SJSA1 (cell line): Measurements from ENCODE around the gene DOLK. TPM values are rescaled to one million over a fixed set of nuclear protein-coding genes. Genes with fewer than 3 reads are reported as not detected.
A peak's percentile ranks its signal among the peaks of the same experiment; 100 is the strongest.

ENCODE experiments used
- DNase-seq, 2 experiments: peaks; one replicate each; pipeline ENCODE4 v3.0.0-alpha.2; 2015 to 2020; ENCODE audit warnings: low spot score in 2 of 2, low read depth in 1 of 2
- H3K27ac ChIP-seq: fragments of 250-450 bp; sonication (Bioruptor Pico); 2 replicates; pipeline ENCODE4 v1.5.1; 2020; ENCODE audit warnings: mild to moderate bottlenecking, moderate library complexity
- H3K27me3 ChIP-seq: fragments of 250-450 bp; sonication (Bioruptor Pico); replicated peaks from 2 replicates; pipeline ENCODE4 v1.5.1; 2020; ENCODE audit warnings: mild to moderate bottlenecking, moderate library complexity
- H3K36me3 ChIP-seq: fragments of 250-450 bp; sonication (Bioruptor Pico); 2 replicates; pipeline ENCODE4 v1.5.1; 2020; ENCODE audit warnings: mild to moderate bottlenecking
- H3K4me1 ChIP-seq: fragments of 250-450 bp; sonication (Bioruptor Pico); replicated peaks from 2 replicates; pipeline ENCODE4 v1.6.1; 2021; ENCODE audit warnings: mild to moderate bottlenecking
- H3K4me3 ChIP-seq: fragments of 250-450 bp; sonication (Bioruptor Pico); 2 replicates; pipeline ENCODE4 v1.5.1; 2020; ENCODE audit warnings: mild to moderate bottlenecking
- H3K9me3 ChIP-seq: fragments of 250-450 bp; sonication (Bioruptor Pico); replicated peaks from 2 replicates; pipeline ENCODE4 v1.5.1; 2020; ENCODE audit warnings: mild to moderate bottlenecking
- total RNA-seq: library from RNA; depleted of rRNA; stranded (reverse); fragments of >200 nt; shearing (Covaris generic); gene quantifications from 2 replicates; pipeline ENCODE4 v1.2.3, GENCODE V29; 2014

Gene DOLK
- total RNA-seq, 1 experiment from 2014 or later, result 26.6 TPM

DNA sequence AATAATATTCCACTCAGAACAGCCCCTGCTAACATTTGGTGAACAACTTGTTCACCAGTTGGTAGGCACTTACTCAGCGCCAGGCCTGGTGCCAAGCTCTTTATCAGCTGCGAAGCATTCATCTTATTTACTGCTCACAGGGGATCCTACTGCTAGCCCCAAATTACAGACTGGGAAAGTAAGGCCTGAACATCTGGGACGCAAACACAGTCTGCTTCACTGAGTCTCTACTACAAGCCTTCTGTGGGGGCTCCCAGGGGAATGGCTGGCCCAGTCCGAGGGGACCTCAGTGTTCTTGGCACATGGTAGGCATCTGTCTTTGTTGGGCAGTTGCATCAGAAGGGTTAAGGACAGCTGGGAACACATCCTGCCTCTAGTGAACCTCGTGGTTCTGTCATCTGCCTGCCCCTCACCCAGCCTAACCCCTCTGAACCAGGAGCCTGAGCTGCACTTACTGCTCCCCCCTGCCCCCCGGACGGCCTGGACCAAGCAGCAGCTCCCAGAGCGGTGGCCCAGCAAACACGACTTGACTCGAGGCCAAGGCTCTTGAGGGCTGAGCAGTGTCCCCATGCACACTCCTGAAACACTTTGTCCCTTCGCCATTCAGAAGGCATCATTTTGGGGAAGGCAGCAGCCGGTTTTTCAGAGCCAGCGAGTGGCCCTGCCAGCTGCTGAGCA is 26.9 kb downstream of the DOLK start, which contains the start of gene PHYHD1:
PHYHD1 (plus strand) TSS at position 602 of the 678 bp plus-strand sequence. CDS start 1,342 bp downstream, outside the sequence.
- no peak within 1 kb of the TSS for H3K27ac ChIP-seq
- H3K9me3 ChIP-seq, result no peaks in the 10 kb centered on the region
- peaks cover 34% of the 10 kb centered on the region for H3K36me3 ChIP-seq
- no peaks in the 10 kb centered on the region for H3K27me3 ChIP-seq
- peaks cover 4% of the 10 kb centered on the region; the same call in 1 of the 2 replicates for H3K4me1 ChIP-seq
- no peak for DNase-seq
- no peak within 1 kb of the TSS for H3K4me3 ChIP-seq

DNA sequence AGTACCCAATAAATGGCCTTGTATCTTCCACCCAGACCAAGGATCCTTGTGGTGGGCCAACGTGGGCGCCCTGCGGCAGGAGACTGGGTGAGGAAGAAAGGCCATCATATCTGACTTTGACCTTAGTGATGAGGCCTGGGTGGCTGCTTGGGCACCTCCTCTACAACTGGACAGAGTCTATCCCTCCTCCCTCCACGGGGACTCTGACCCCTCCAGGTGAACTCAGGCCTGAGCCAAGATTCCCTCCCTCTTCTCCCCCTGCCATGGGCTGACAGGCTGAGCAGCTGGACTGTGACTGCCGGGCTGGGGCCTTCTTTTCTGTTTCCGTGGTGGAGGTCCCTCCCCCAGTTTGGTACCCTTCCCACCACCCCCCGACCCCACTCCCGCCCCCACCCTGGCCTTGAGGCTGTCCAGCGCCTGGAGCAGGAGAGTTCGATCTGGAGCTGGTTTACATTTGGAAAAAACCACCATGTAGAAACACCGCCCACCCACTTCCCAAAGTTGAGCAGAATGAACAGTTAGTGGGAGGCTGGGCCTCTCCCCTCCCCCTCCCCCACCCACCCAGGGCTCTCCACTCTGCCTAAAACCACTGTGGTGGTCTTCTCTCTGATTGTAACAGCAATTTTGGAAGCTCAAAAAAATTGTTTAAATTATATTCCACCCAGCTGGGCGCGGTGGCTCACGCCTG is 27.9 kb downstream of the DOLK start:
- Histone ChIP-seq H3K36me3 (peaks cover 44% of the 10 kb centered on the region), H3K4me1 (peaks cover under 1% of the 10 kb centered on the region), H3K9me3 (no peaks in the 10 kb centered on the region), H3K27ac (no peak overlapping the region), H3K4me3 (no peak overlapping the region), H3K27me3 (no peaks in the 10 kb centered on the region)
- DNase-seq, result no peak

DNA sequence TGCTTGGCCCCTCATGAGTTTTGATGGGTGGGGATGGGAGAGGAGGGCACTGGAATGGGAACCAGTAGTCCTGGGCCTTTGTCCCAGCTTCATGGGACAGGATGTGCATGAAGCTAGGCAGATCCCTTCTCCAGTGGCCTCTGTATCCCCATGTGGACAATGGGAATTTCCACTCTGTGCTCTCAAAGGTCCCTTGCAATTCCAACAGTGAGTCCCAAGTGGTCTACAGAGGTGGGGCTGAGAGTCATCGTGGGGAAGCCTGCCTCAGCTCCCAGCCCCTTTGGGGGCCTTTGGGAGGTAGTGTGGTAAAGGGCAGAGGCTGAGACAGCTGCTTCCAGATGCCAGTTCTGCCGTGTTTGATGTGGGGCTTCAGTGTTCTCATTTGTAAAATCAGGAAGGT is 28.5 kb downstream of the DOLK start:
- DNase-seq, result no peak
- peaks cover 50% of the 10 kb centered on the region for H3K36me3 ChIP-seq
- H3K27me3 ChIP-seq, result no peaks in the 10 kb centered on the region
- no peak overlapping the region for H3K4me3 ChIP-seq
- no peaks in the 10 kb centered on the region for H3K9me3 ChIP-seq
- H3K27ac ChIP-seq, result no peak overlapping the region
- peaks cover 7% of the 10 kb centered on the region for H3K4me1 ChIP-seq

DNA sequence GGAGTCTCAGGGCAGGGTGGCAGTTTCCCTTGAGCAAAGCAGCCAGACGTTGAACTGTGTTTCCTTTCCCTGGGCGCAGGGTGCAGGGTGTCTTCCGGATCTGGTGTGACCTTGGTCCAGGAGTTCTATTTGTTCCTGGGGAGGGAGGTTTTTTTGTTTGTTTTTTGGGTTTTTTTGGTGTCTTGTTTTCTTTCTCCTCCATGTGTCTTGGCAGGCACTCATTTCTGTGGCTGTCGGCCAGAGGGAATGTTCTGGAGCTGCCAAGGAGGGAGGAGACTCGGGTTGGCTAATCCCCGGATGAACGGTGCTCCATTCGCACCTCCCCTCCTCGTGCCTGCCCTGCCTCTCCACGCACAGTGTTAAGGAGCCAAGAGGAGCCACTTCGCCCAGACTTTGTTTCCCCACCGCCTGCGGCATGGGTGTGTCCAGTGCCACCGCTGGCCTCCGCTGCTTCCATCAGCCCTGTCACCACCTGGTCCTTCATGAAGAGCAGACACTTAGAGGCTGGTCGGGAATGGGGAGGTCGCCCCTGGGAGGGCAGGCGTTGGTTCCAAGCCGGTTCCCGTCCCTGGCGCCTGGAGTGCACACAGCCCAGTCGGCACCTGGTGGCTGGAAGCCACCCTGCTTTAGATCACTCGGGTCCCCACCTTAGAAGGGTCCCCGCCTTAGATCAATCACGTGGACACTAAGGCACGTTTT is 30.1 kb downstream of the DOLK start:
- Histone ChIP-seq H3K27ac (no peak overlapping the region), H3K4me3 (no peak overlapping the region), H3K9me3 (no peaks in the 10 kb centered on the region), H3K27me3 (no peaks in the 10 kb centered on the region), H3K4me1 (peaks cover 22% of the 10 kb centered on the region), H3K36me3 (peaks cover 64% of the 10 kb centered on the region)
- DNase-seq, result no peak

DNA sequence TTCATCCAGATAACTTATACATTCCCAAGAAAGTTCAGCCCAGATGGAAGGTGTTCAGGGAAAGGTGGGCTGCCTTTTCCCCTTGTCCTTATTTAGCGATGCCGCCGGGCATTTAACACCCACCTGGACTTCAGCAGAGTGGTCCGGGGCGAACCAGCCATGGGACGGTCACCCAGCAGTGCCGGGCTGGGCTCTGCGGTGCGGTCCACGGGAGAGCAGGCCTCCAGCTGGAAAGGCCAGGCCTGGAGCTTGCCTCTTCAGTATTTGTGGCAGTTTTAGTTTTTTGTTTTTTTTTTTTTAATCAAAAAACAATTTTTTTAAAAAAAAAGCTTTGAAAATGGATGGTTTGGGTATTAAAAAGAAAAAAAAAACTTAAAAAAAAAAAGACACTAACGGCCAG is 30.7 kb downstream of the DOLK start:
- Histone ChIP-seq H3K27me3 (no peaks in the 10 kb centered on the region), H3K9me3 (no peaks in the 10 kb centered on the region), H3K27ac (no peak overlapping the region), H3K4me3 (no peak overlapping the region), H3K4me1 (peaks cover 28% of the 10 kb centered on the region), H3K36me3 (peaks cover 68% of the 10 kb centered on the region)
- no peak for DNase-seq

DNA sequence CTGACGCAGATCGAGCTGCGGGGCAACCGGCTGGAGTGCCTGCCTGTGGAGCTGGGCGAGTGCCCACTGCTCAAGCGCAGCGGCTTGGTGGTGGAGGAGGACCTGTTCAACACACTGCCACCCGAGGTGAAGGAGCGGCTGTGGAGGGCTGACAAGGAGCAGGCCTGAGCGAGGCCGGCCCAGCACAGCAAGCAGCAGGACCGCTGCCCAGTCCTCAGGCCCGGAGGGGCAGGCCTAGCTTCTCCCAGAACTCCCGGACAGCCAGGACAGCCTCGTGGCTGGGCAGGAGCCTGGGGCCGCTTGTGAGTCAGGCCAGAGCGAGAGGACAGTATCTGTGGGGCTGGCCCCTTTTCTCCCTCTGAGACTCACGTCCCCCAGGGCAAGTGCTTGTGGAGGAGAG is 31.2 kb downstream of the DOLK start:
- DNase-seq, result no peak
- Histone ChIP-seq H3K4me1 (peaks cover 33% of the 10 kb centered on the region), H3K27me3 (no peaks in the 10 kb centered on the region), H3K4me3 (no peak overlapping the region), H3K27ac (no peak overlapping the region), H3K36me3 (peaks cover 71% of the 10 kb centered on the region), H3K9me3 (no peaks in the 10 kb centered on the region)

DNA sequence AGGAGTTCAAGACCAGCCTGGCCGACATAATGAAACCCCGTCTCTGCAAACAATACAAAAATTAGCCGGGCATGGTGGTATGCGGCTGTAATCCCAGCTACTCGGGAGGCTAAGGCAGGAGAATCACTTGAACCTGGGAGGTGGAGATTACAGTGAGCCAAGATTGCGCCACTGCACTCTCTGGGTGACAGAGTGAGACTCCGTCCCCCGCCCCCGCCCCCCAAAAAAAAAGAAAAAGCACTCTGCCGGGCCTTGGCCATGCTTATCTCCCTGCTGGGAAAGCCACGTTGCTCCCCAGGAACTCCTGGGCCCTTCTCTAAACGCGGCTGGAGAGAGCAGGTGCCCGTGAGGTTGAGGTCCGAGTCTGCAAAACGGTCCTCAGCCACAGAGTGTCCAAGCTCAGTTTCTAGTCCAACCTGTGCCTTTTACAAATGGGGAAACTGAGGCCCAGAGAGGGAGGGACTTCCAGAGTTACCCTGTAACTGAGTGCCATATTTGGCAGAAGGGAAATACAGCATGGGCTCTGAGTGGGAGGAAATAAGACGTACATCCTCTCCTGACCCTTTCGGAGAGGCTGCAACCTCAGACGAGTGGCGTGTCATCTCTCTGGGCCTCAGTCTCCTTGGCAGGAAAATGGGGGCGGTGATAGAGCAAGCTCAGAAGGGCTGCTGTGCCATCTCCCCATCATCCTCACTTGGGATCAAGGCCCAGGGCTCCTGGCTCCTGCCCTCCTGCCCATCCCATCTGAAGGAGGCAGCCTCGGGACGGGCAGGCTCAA is 33.2 kb downstream of the DOLK start:
- Histone ChIP-seq H3K27me3 (no peaks in the 10 kb centered on the region), H3K27ac (peak overlapping the region; percentile 94), H3K4me1 (peaks cover 53% of the 10 kb centered on the region), H3K36me3 (peaks cover 89% of the 10 kb centered on the region), H3K9me3 (no peaks in the 10 kb centered on the region), H3K4me3 (no peak overlapping the region)
- no peak for DNase-seq

DNA sequence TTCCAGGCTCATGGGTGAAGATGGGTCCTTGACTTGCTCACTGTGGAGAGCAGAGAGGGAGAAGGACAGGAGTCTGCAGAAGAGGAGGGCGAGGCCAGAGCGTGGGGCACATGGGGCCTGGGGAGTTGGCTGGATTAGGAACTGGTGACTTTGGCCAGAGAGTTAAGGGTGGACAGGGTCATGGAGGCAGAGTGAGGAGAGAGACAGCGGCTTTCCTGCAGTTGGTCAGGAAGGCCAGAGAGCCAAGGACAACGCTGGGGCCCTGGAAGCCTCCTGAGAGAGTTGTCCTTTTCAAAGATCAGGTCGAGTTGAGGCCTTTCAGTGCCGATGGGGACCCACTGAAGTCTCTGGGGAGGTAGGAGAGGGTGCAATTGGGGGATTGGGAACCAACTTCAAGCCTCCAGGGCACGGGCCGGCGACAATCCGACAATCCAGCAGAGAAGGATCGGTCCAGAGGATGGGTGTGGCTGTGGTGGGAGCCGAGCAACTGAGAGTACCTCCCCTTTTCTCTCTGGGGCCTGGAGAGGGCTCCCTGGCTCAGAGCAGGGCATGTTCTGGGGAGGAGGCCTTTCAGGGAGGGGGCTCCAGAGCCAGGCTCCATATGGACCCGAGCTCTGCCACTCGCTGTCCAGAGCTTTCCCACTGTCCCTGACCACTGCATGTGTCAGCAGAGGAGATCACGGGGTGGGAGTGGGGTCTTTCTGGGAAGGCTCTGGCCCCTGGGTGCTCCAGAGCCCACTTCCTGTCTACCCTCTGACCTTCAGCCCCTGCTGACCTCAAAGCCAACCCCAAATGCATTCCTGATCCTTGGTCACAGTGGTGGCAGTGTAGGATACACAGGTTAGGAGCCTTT is 34.1 kb downstream of the DOLK start:
- peak; percentile 47 to 64 for DNase-seq
- peaks cover 90% of the 10 kb centered on the region for H3K36me3 ChIP-seq
- H3K27ac ChIP-seq, result peak overlapping the region; percentile 94
- H3K4me3 ChIP-seq, result peak overlapping the region; percentile 8; the same call in 1 of the 2 replicates
- H3K4me1 ChIP-seq, result peaks cover 58% of the 10 kb centered on the region
- no peaks in the 10 kb centered on the region for H3K9me3 ChIP-seq
- no peaks in the 10 kb centered on the region for H3K27me3 ChIP-seq

DNA sequence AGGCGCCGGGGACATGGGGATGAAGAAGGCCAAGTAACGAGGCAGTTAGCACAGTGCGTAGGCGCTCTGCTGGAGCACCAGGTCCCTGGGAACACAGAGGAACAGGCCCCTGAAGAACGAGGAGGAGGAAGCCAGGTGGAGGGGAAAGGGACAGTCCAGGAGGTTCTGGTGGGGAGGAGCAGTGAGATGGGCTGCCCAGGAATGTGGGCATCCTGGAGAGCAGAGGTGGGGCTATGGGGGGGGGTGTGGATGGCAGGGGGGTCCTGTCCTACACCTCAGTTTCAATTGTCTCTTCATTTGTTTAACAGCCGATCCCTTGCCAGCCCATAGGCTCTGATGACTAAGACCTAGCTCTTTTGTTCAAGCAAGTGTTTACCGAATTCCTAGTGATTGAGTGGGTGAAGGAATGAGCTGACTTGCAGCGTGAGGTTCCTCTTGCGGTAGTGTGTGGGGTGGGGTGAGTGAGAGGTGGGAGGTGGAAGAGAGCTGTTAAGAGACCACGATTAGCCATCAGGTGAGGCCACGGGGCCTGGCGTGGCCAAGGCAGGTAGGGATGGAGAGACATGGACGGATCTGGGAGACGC is 35.0 kb downstream of the DOLK start:
- Histone ChIP-seq H3K4me1 (peaks cover 58% of the 10 kb centered on the region), H3K4me3 (peak overlapping the region; percentile 8; the same call in 1 of the 2 replicates), H3K36me3 (peaks cover 91% of the 10 kb centered on the region), H3K9me3 (no peaks in the 10 kb centered on the region), H3K27me3 (no peaks in the 10 kb centered on the region), H3K27ac (peak overlapping the region; percentile 98)
- DNase-seq, result peak; percentile 91 to 94

DNA sequence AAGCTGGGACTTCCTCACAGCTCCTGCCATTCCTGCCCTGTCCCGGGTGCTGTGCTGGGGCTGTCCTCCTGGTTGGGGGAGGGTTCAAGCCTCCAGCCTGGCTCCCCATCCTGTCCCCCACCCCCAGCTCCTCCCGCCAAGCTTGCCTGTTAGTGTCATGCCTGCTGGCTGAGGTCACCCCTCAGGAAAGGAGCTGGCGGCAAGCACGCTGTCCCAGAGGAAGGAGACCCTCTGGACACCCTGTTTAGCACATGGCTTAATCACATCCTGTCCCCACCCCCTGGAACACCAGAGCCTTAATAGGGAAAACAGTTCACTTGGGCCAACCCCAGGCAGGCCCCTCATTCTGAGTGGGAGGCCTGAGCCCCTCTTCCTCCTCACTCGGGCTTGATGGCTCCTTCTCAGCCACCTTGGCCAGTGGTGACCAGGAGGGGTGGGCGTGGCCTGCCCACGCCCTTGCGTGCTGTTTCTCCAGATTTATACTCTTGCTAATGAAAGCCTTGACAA is 35.8 kb downstream of the DOLK start:
- peak; percentile 95 to 98 for DNase-seq
- Histone ChIP-seq H3K4me3 (no peak overlapping the region), H3K27me3 (no peaks in the 10 kb centered on the region), H3K9me3 (no peaks in the 10 kb centered on the region), H3K27ac (peak overlapping the region; percentile 98), H3K4me1 (peaks cover 58% of the 10 kb centered on the region), H3K36me3 (peaks cover 93% of the 10 kb centered on the region)

DNA sequence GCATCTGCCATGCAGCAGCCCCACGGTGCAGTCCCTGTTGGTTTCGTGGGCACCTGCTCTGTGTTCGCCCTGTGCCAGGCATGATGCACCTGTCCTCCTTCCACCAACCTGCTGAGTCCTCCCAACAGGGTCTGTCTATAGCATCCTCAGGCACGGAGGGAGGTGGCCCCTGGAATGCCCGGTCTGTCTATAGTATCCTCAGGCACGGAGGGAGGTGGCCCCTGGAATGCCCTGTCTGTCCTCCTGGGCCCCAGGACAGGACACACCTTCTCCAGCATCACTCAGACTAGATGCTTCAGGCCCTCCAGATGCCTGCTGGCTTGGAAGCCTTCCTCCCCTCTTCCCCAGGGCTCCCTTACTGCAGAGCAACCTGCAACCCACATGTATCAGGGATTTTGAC is 36.5 kb downstream of the DOLK start:
- peak overlapping the region; percentile 98 for H3K27ac ChIP-seq
- H3K9me3 ChIP-seq, result no peaks in the 10 kb centered on the region
- peaks cover 58% of the 10 kb centered on the region for H3K4me1 ChIP-seq
- peaks cover 91% of the 10 kb centered on the region for H3K36me3 ChIP-seq
- H3K27me3 ChIP-seq, result no peaks in the 10 kb centered on the region
- H3K4me3 ChIP-seq, result no peak overlapping the region
- peak in 1 of 2 experiments; percentile 42 for DNase-seq

DNA sequence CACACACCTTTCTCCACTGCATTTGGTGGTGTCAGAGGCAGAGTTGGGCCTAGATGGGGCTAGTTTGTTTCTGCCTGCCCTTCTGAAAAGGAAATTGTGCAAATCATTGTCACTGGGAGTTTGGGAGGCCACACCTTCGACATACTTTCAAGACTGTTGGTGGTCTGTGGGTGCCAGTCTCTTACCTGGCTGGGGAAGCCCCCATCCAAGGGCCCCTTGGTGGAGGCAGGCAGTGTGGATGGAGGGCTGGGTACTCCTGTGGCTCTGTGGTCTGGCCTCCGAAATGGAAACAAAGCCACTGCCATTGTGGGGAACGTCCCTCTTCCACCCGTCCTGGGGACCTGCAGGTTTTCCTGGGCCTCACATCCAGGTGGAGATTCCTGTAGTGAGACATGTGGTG is 37.5 kb downstream of the DOLK start:
- DNase-seq, result no peak
- no peak overlapping the region for H3K4me3 ChIP-seq
- H3K27me3 ChIP-seq, result no peaks in the 10 kb centered on the region
- 0 out of 2 replicates have a peak overlapping the region, but pooled peaks have one; percentile 3 for H3K27ac ChIP-seq
- peaks cover 58% of the 10 kb centered on the region for H3K4me1 ChIP-seq
- peaks cover 87% of the 10 kb centered on the region for H3K36me3 ChIP-seq
- H3K9me3 ChIP-seq, result no peaks in the 10 kb centered on the region
